HG03558 (cell line): Measurements from ENCODE around the gene GSX1.
"Not testable (repeated sequence)": the region's sequence is repeated elsewhere in the genome, so short reads cannot be mapped to it uniquely, and the experiment has no call there.

ENCODE experiments used
- ATAC-seq: cut with Tn5 transposase; IDR thresholded peaks from one replicate; pipeline ENCODE4 v1.9.1; 2021; ENCODE audit warnings: moderate number of reproducible peaks; ENCODE audit not compliant: unreplicated experiment; ENCODE audit errors: extremely low read depth

The GSX1 gene

GRCh38 chr13:27793507-27794367, 1.5 kb downstream of the GSX1 start:
- no peak for ATAC-seq

GRCh38 chr13:27794368-27794691, 2.0 kb downstream of the GSX1 start:
- no peak for ATAC-seq

GRCh38 chr13:27794921-27795717, 2.8 kb downstream of the GSX1 start:
- ATAC-seq = no peak

- no peak for ATAC-seq
These were observed 3.4 kb downstream of the GSX1 start for GRCh38 chr13:27795718-27796019.

- ATAC-seq = no peak
These were observed 4.4 kb downstream of the GSX1 start for GRCh38 chr13:27796544-27797227.

- ATAC-seq = no peak
These were observed 4.9 kb downstream of the GSX1 start for GRCh38 chr13:27797228-27797624.

- ATAC-seq = no peak
These were observed 14.6 kb downstream of the GSX1 start for GRCh38 chr13:27806744-27807387.

GRCh38 chr13:27808851-27809550, 16.7 kb downstream of the GSX1 start:
- no peak for ATAC-seq

GRCh38 chr13:27810009-27810408, 17.7 kb downstream of the GSX1 start:
- no peak for ATAC-seq

GRCh38 chr13:27810461-27810860, 18.2 kb downstream of the GSX1 start:
- ATAC-seq = no peak

GRCh38 chr13:27813826-27814225, 21.5 kb downstream of the GSX1 start:
- no peak for ATAC-seq

GRCh38 chr13:27817832-27818231, 25.5 kb downstream of the GSX1 start:
- ATAC-seq = not testable (repeated sequence)

GRCh38 chr13:27820524-27821482, 28.5 kb downstream of the GSX1 start:
- no peak for ATAC-seq

- no peak for ATAC-seq
These were observed 29.3 kb downstream of the GSX1 start for GRCh38 chr13:27821566-27821965.

- ATAC-seq = no peak
These were observed 30.1 kb downstream of the GSX1 start for GRCh38 chr13:27822258-27822872.

- ATAC-seq = no peak
These were observed 30.6 kb downstream of the GSX1 start for GRCh38 chr13:27822873-27823311.

- ATAC-seq = no peak
These were observed 31.8 kb downstream of the GSX1 start for GRCh38 chr13:27824121-27824520.

- no peak for ATAC-seq
These were observed 32.8 kb downstream of the GSX1 start for GRCh38 chr13:27825072-27825471.
